GM21367 (cell line): ENCODE data around the gene PAFAH1B1.
A peak's percentile ranks its signal among the peaks of the same experiment; 100 is the strongest.
"Not testable (repeated sequence)": the region's sequence is repeated elsewhere in the genome, so short reads cannot be mapped to it uniquely, and the experiment has no call there.

Experiments
- ATAC-seq: cut with Tn5 transposase; IDR thresholded peaks from one replicate; pipeline ENCODE4 v1.9.1; 2021; ENCODE audit not compliant: unreplicated experiment

PAFAH1B1 gene

GRCh38 chr17:2593821-2594721, 617 bp downstream of the PAFAH1B1 start:
- ATAC-seq, result peak; percentile 35

GRCh38 chr17:2594722-2595599, 1.5 kb downstream of the PAFAH1B1 start:
- no peak for ATAC-seq

GRCh38 chr17:2595716-2596115, 2.3 kb downstream of the PAFAH1B1 start:
- no peak for ATAC-seq

GRCh38 chr17:2598166-2598565, 4.7 kb downstream of the PAFAH1B1 start:
- no peak for ATAC-seq

- ATAC-seq, result no peak
These were observed 9.2 kb downstream of the PAFAH1B1 start for GRCh38 chr17:2602597-2603017.

- ATAC-seq, result no peak
These were observed 15.0 kb downstream of the PAFAH1B1 start for GRCh38 chr17:2608350-2608913.

- no peak for ATAC-seq
These were observed 15.6 kb downstream of the PAFAH1B1 start for GRCh38 chr17:2609091-2609490.

- ATAC-seq, result no peak
These were observed 17.0 kb downstream of the PAFAH1B1 start for GRCh38 chr17:2610195-2611175.

- no peak for ATAC-seq
These were observed 18.2 kb downstream of the PAFAH1B1 start for GRCh38 chr17:2611627-2612026.

GRCh38 chr17:2612630-2613029, 19.2 kb downstream of the PAFAH1B1 start:
- ATAC-seq, result no peak

GRCh38 chr17:2613089-2613808, 19.8 kb downstream of the PAFAH1B1 start:
- no peak for ATAC-seq

GRCh38 chr17:2615882-2616281, 22.4 kb downstream of the PAFAH1B1 start:
- no peak for ATAC-seq

- ATAC-seq, result no peak
These were observed 27.8 kb downstream of the PAFAH1B1 start for GRCh38 chr17:2621241-2621640.

- ATAC-seq, result not testable (repeated sequence)
These were observed 28.5 kb downstream of the PAFAH1B1 start for GRCh38 chr17:2621951-2622405.

- ATAC-seq, result not testable (repeated sequence)
These were observed 29.4 kb downstream of the PAFAH1B1 start for GRCh38 chr17:2622721-2623301.

- no peak for ATAC-seq
These were observed 30.9 kb downstream of the PAFAH1B1 start for GRCh38 chr17:2624292-2624731.

- not testable (repeated sequence) for ATAC-seq
These were observed 33.3 kb downstream of the PAFAH1B1 start for GRCh38 chr17:2626626-2627219.

- not testable (repeated sequence) for ATAC-seq
These were observed 35.5 kb downstream of the PAFAH1B1 start for GRCh38 chr17:2628922-2629321.

- ATAC-seq, result no peak
These were observed 37.8 kb downstream of the PAFAH1B1 start for GRCh38 chr17:2631211-2631610.
